NCI-H524 (cell line): ENCODE results near the gene KRTAP10-8.

ENCODE experiments used
- DNase-seq, 2 experiments: peaks; one replicate each; lab custom pipeline; 2025; lab: John Stamatoyannopoulos, UW

The KRTAP10-8 gene

GRCh38 chr21:44612029-44612486 is at the start of gene KRTAP10-8:
Gene KRTAP10-8 (plus strand): TSS chr21:44612079. CDS start chr21:44612101, 22 bp downstream.
- no peak for DNase-seq

GRCh38 chr21:44564099-44564498 is 47.8 kb upstream of the KRTAP10-8 start:
- DNase-seq: no peak

- no peak for DNase-seq
These were observed 46.8 kb upstream of the KRTAP10-8 start for GRCh38 chr21:44564886-44565598.

- no peak for DNase-seq
These were observed 45.5 kb upstream of the KRTAP10-8 start for GRCh38 chr21:44566403-44566802.

- no peak for DNase-seq
These were observed 44.3 kb upstream of the KRTAP10-8 start for GRCh38 chr21:44567481-44568171.

GRCh38 chr21:44568261-44568660 is 43.6 kb upstream of the KRTAP10-8 start:
- no peak for DNase-seq

- peak in 1 of 2 experiments; percentile 66 for DNase-seq
These were observed 43.0 kb upstream of the KRTAP10-8 start for GRCh38 chr21:44568667-44569556.

- no peak for DNase-seq
These were observed 41.9 kb upstream of the KRTAP10-8 start for GRCh38 chr21:44569861-44570517.

- DNase-seq: no peak
These were observed 40.6 kb upstream of the KRTAP10-8 start for GRCh38 chr21:44571296-44571695.

GRCh38 chr21:44571844-44572782 is 39.8 kb upstream of the KRTAP10-8 start:
- no peak for DNase-seq

- no peak for DNase-seq
These were observed 38.8 kb upstream of the KRTAP10-8 start for GRCh38 chr21:44572959-44573583.

- DNase-seq: peak in 1 of 2 experiments; percentile 25
These were observed 38.0 kb upstream of the KRTAP10-8 start, which contains the start of gene KRTAP10-4 for GRCh38 chr21:44573630-44574456. Gene KRTAP10-4 (plus strand): TSS chr21:44573729. CDS start chr21:44573759, 30 bp downstream.

GRCh38 chr21:44574457-44575306 is 37.2 kb upstream of the KRTAP10-8 start:
- no peak for DNase-seq

- no peak for DNase-seq
These were observed 36.4 kb upstream of the KRTAP10-8 start for GRCh38 chr21:44575307-44576024.

GRCh38 chr21:44576025-44576420 is 35.9 kb upstream of the KRTAP10-8 start:
- no peak for DNase-seq

- no peak for DNase-seq
These were observed 33.4 kb upstream of the KRTAP10-8 start for GRCh38 chr21:44578371-44579055.
